ENCODE measurements around the gene TMEM51.

Gene TMEM51

GRCh38 chr1:15181564-15181963, 28.0 kb downstream of the TMEM51 start:
- Histone ChIP-seq H2AFZ (ENCODE audit: insufficient read depth, low read length, poor library complexity) (no peak overlapping the region), H4K8ac (ENCODE audit: low read depth, low read length) (no peak overlapping the region), H2BK12ac (ENCODE audit: low read length) (no peak overlapping the region), H3K27ac (ENCODE audit: low read depth, low read length) (no peak overlapping the region), H2BK120ac (ENCODE audit: insufficient read depth, low read length, poor library complexity) (no peak overlapping the region), H3K14ac (ENCODE audit: low read length) (no peak overlapping the region), H3K9me3 (ENCODE audit: insufficient read depth, low read depth, low read length) (no peaks in the 10 kb centered on the region), H3K4me1 (ENCODE audit: control insufficient read depth in 1 of 2, insufficient read depth in 2 of 2, low read length in 2 of 2) (peaks cover under 1 to 2% of the 10 kb centered on the region in 2 experiments), H2AK5ac (ENCODE audit: low read length) (no peak overlapping the region), H3K23ac (ENCODE audit: low read length) (no peak overlapping the region), H2BK5ac (ENCODE audit: low read depth, low read length, poor library complexity) (no peak overlapping the region), H3K4me3 (ENCODE audit: low read depth, low read length) (no peak overlapping the region), H3K79me2 (ENCODE audit: control insufficient read depth, insufficient read depth, low read length, poor library complexity) (no peaks in the 10 kb centered on the region), H3K36me3 (ENCODE audit: control insufficient read depth in 1 of 2, insufficient read depth in 2 of 2, low read length in 2 of 2) (no peaks in the 10 kb centered on the region), H4K91ac (ENCODE audit: low read depth, low read length) (no peak overlapping the region), H3K18ac (ENCODE audit: low read length) (no peak overlapping the region), H3K27me3 (ENCODE audit: insufficient read depth, low read length) (no peaks in the 10 kb centered on the region), H3K9ac (ENCODE audit: low read length) (no peak overlapping the region), H3K4me2 (ENCODE audit: low read length) (no peak overlapping the region), H3K79me1 (ENCODE audit: low read length) (no peaks in the 10 kb centered on the region), H3K4ac (ENCODE audit: low read depth, low read length) (no peak overlapping the region), H4K12ac (ENCODE audit: low read depth, low read length) (no peak overlapping the region)
- DNase-seq: no peak
- no CpG with 5 or more reads among the region's 10 CpGs for WGBS (ENCODE audit: extremely low coverage, insufficient coverage, insufficient read length)

GRCh38 chr1:15184436-15185241, 31.1 kb downstream of the TMEM51 start:
- Histone ChIP-seq H4K8ac (ENCODE audit: low read depth, low read length) (no peak overlapping the region), H2AFZ (ENCODE audit: insufficient read depth, low read length, poor library complexity) (no peak overlapping the region), H3K4ac (ENCODE audit: low read depth, low read length) (no peak overlapping the region), H2BK12ac (ENCODE audit: low read length) (no peak overlapping the region), H3K9ac (ENCODE audit: low read length) (no peak overlapping the region), H3K36me3 (ENCODE audit: control insufficient read depth in 1 of 2, insufficient read depth in 2 of 2, low read length in 2 of 2) (no peaks in the 10 kb centered on the region), H2BK5ac (ENCODE audit: low read depth, low read length, poor library complexity) (no peak overlapping the region), H3K4me1 (ENCODE audit: control insufficient read depth in 1 of 2, insufficient read depth in 2 of 2, low read length in 2 of 2) (peaks cover 14 to 19% of the 10 kb centered on the region in 2 experiments), H2BK120ac (ENCODE audit: insufficient read depth, low read length, poor library complexity) (no peak overlapping the region), H2AK5ac (ENCODE audit: low read length) (no peak overlapping the region), H3K4me3 (ENCODE audit: low read depth, low read length) (no peak overlapping the region), H4K12ac (ENCODE audit: low read depth, low read length) (no peak overlapping the region), H3K79me2 (ENCODE audit: control insufficient read depth, insufficient read depth, low read length, poor library complexity) (no peaks in the 10 kb centered on the region), H3K9me3 (ENCODE audit: insufficient read depth, low read depth, low read length) (no peaks in the 10 kb centered on the region), H3K27ac (ENCODE audit: low read depth, low read length) (no peak overlapping the region), H3K14ac (ENCODE audit: low read length) (no peak overlapping the region), H3K23ac (ENCODE audit: low read length) (no peak overlapping the region), H3K18ac (ENCODE audit: low read length) (no peak overlapping the region), H4K91ac (ENCODE audit: low read depth, low read length) (no peak overlapping the region), H3K79me1 (ENCODE audit: low read length) (peaks cover 2% of the 10 kb centered on the region), H3K4me2 (ENCODE audit: low read length) (no peak overlapping the region), H3K27me3 (ENCODE audit: insufficient read depth, low read length) (no peaks in the 10 kb centered on the region)
- no peak for DNase-seq
- no CpG with 5 or more reads among the region's 8 CpGs for WGBS (ENCODE audit: extremely low coverage, insufficient coverage, insufficient read length)

- Histone ChIP-seq H2BK5ac (ENCODE audit: low read depth, low read length, poor library complexity) (no peak overlapping the region), H2AFZ (ENCODE audit: insufficient read depth, low read length, poor library complexity) (no peak overlapping the region), H2BK120ac (ENCODE audit: insufficient read depth, low read length, poor library complexity) (no peak overlapping the region), H3K4me3 (ENCODE audit: low read depth, low read length) (no peak overlapping the region), H3K4me1 (ENCODE audit: control insufficient read depth in 1 of 2, insufficient read depth in 2 of 2, low read length in 2 of 2) (peaks cover 15 to 21% of the 10 kb centered on the region in 2 experiments), H4K8ac (ENCODE audit: low read depth, low read length) (no peak overlapping the region), H3K9me3 (ENCODE audit: insufficient read depth, low read depth, low read length) (no peaks in the 10 kb centered on the region), H3K27ac (ENCODE audit: low read depth, low read length) (no peak overlapping the region), H2BK12ac (ENCODE audit: low read length) (no peak overlapping the region), H3K36me3 (ENCODE audit: control insufficient read depth in 1 of 2, insufficient read depth in 2 of 2, low read length in 2 of 2) (no peaks in the 10 kb centered on the region), H4K91ac (ENCODE audit: low read depth, low read length) (no peak overlapping the region), H4K12ac (ENCODE audit: low read depth, low read length) (no peak overlapping the region), H3K4me2 (ENCODE audit: low read length) (no peak overlapping the region), H3K27me3 (ENCODE audit: insufficient read depth, low read length) (no peaks in the 10 kb centered on the region), H3K14ac (ENCODE audit: low read length) (no peak overlapping the region), H3K18ac (ENCODE audit: low read length) (no peak overlapping the region), H3K79me2 (ENCODE audit: control insufficient read depth, insufficient read depth, low read length, poor library complexity) (no peaks in the 10 kb centered on the region), H3K9ac (ENCODE audit: low read length) (no peak overlapping the region), H3K4ac (ENCODE audit: low read depth, low read length) (no peak overlapping the region), H3K79me1 (ENCODE audit: low read length) (peaks cover 2% of the 10 kb centered on the region), H2AK5ac (ENCODE audit: low read length) (no peak overlapping the region), H3K23ac (ENCODE audit: low read length) (no peak overlapping the region)
- WGBS (ENCODE audit: extremely low coverage, insufficient coverage, insufficient read length): no CpG with 5 or more reads among the region's 3 CpGs
- DNase-seq: no peak
These were observed 32.1 kb downstream of the TMEM51 start for GRCh38 chr1:15185617-15186016.

- H4K8ac ChIP-seq (ENCODE audit: low read depth, low read length): no peak overlapping the region
- no peak overlapping the region for H3K4me3 ChIP-seq (ENCODE audit: low read depth, low read length)
- no peak overlapping the region for H4K91ac ChIP-seq (ENCODE audit: low read depth, low read length)
- H3K23ac ChIP-seq (ENCODE audit: low read length): no peak overlapping the region
- no peak overlapping the region for H3K18ac ChIP-seq (ENCODE audit: low read length)
- H2BK120ac ChIP-seq (ENCODE audit: insufficient read depth, low read length, poor library complexity): no peak overlapping the region
- H3K4me1 ChIP-seq (ENCODE audit: control insufficient read depth in 1 of 2, insufficient read depth in 2 of 2, low read length in 2 of 2): peaks cover 15 to 21% of the 10 kb centered on the region in 2 experiments
- H2AFZ ChIP-seq (ENCODE audit: insufficient read depth, low read length, poor library complexity): no peak overlapping the region
- H3K4me2 ChIP-seq (ENCODE audit: low read length): no peak overlapping the region
- no peak for DNase-seq
- no peak overlapping the region for H2BK12ac ChIP-seq (ENCODE audit: low read length)
- H3K27me3 ChIP-seq (ENCODE audit: insufficient read depth, low read length): no peaks in the 10 kb centered on the region
- no peak overlapping the region for H3K9ac ChIP-seq (ENCODE audit: low read length)
- no peak overlapping the region for H2BK5ac ChIP-seq (ENCODE audit: low read depth, low read length, poor library complexity)
- no peak overlapping the region for H2AK5ac ChIP-seq (ENCODE audit: low read length)
- H3K14ac ChIP-seq (ENCODE audit: low read length): no peak overlapping the region
- no peak overlapping the region for H4K12ac ChIP-seq (ENCODE audit: low read depth, low read length)
- H3K4ac ChIP-seq (ENCODE audit: low read depth, low read length): no peak overlapping the region
- WGBS (ENCODE audit: extremely low coverage, insufficient coverage, insufficient read length): no CpG with 5 or more reads among the region's 6 CpGs
- H3K9me3 ChIP-seq (ENCODE audit: insufficient read depth, low read depth, low read length): no peaks in the 10 kb centered on the region
- H3K79me1 ChIP-seq (ENCODE audit: low read length): peaks cover 2% of the 10 kb centered on the region
- no peaks in the 10 kb centered on the region for H3K36me3 ChIP-seq (ENCODE audit: control insufficient read depth in 1 of 2, insufficient read depth in 2 of 2, low read length in 2 of 2)
- H3K79me2 ChIP-seq (ENCODE audit: control insufficient read depth, insufficient read depth, low read length, poor library complexity): no peaks in the 10 kb centered on the region
- H3K27ac ChIP-seq (ENCODE audit: low read depth, low read length): no peak overlapping the region
These were observed 32.7 kb downstream of the TMEM51 start for GRCh38 chr1:15186073-15186845.
